ENCODE results near the gene AOC1.

- TF ChIP-seq CTCF (conservative IDR thresholded peaks at IDR 0.05; ENCODE audit: low read depth, low read length) (no peak), EZH2 (IDR thresholded peaks at IDR 0.05; ENCODE audit: low read length, unreplicated experiment) (no peak)
Measured at GRCh38 chr7:150814328-150815001, 37.9 kb upstream of the AOC1 start.

Measured in PC-3 (cell line).